Measurements from ENCODE around the gene TRMT61A.

- TF ChIP-seq EZH2 (IDR thresholded peaks at IDR 0.05) (no peak), POLR2AphosphoS5 (IDR thresholded peaks at IDR 0.05; ENCODE audit: borderline replicate concordance, low read depth, low read length) (no peak; the same call in 1 of the 2 replicates)
These were observed 11.8 kb upstream of the TRMT61A start for GRCh38 chr14:103517174-103517566.

Data from SK-N-MC (cell line).